Right ventricle myocardium inferior (tissue), 1 donor: Measurements from ENCODE around the gene PCNX1. TPM values are rescaled to one million over a fixed set of nuclear protein-coding genes. Genes with fewer than 3 reads are reported as not detected.
"Not testable (repeated sequence)": the region's sequence is repeated elsewhere in the genome, so short reads cannot be mapped to it uniquely, and the experiment has no call there.

Source experiments
- ATAC-seq: fragments of 200-7000 bp; cut with Tn5 transposase; one replicate; pipeline ENCODE4 v1.9.1; 2020; ENCODE audit warnings: mild to moderate bottlenecking, moderate library complexity
- DNase-seq: peaks from one replicate; pipeline ENCODE4 v3.0.0; 2021; ENCODE audit errors: missing footprints
- intact Hi-C: fragments of 100-400 bp; cut with DNase I; formaldehyde crosslinking; loops from one replicate; pipeline ENCODE4 v1.11.0; 2022
- total RNA-seq: library from RNA; stranded (reverse); fragmentation: NEBNext Ultra II Directional; extraction: Animal tissue kit (Norgen Biotek cat#: 25700); gene quantifications from one replicate; pipeline ENCODE4 v1.2.1, GENCODE V29; 2021
- donor health status: DM: no; HTN: yes; CAD: no; lungs with severe emphysema.

Gene PCNX1
- total RNA-seq, 1 donor from 2014 or later = 33.6 TPM

DNA sequence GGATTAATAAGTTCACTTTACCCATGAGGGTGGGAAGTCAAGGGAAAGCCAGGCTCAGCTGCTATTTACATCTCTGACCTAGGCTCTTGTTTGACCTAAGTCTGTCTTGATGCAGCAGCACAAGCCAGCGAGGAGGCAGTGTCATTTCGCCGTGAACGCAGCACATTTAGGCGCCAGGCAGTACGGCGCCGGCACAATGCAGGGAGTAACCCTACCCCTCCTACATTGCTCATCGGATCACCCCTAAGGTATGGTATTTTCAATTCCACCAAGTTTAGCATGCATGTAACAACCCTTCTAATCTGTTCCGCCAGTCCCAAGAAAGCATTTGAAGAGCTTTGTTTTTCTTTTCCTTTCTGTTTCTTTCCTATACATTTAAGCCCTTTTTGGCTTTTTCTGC is 81.2 kb downstream of the PCNX1 start:
- ATAC-seq (peak; percentile 42), DNase-seq (no peak)
- intact Hi-C loops = no loop called here

DNA sequence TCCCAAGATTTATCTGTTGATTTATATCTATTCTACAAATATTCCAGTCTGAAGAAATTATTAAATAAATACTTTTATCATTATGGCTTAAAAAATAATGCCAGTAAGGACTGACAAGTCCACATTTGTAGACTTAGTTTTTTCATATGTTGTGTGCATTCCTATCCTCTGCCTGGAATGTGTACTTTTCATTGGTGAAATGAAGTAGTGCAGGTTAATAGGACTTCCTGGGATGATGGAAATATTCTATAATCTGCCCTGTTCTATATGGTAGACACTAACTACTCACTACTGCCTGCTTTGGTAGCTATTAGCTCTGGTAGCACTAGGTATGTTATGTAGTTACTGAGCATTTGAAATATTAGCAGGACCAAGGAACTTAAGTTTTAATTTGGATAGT is 86.7 kb downstream of the PCNX1 start:
- DNase-seq = no peak
- no peak for ATAC-seq
- intact Hi-C loops = no loop called here

DNA sequence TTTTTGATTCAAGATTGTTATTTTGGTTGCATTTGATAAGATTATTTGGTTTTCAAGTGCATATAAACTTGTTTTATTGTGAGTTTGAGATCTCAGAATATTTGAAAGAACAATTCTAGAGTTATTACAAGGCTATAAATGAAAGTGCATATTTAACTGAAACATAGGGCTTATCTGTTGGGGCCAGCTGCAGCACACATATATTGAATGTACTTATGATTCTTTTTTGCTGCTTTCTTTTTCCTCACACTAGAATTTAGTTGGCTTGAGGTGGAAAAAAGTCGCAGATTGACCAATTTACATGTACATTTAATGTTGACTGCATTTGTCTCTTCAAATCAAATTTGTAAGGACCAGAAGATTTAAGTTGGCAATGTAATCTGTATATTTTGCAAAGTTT is 88.0 kb downstream of the PCNX1 start:
- no peak for ATAC-seq
- no peak for DNase-seq
- intact Hi-C loops = no loop called here

DNA sequence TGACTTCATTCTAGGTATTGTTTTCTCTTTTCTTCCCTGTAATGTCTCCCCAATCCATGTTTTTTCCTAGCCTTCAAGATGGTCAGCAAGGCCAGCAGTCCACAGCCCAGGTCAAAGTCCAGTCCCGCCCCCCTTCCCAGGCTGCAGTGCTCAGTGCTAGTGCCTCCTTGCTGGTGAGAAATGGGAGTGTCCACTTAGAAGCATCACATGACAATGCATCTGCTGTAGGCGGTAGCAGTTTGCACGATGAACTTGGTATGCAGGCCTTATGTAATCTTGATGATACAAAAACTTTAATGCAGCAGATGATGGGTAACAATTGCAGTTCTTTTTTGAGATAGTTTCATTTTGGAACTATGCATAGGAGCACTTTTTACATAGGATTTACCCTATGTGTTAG is 88.4 kb downstream of the PCNX1 start:
- intact Hi-C loops = no loop called here
- DNase-seq (peak; percentile 25), ATAC-seq (no peak)

DNA sequence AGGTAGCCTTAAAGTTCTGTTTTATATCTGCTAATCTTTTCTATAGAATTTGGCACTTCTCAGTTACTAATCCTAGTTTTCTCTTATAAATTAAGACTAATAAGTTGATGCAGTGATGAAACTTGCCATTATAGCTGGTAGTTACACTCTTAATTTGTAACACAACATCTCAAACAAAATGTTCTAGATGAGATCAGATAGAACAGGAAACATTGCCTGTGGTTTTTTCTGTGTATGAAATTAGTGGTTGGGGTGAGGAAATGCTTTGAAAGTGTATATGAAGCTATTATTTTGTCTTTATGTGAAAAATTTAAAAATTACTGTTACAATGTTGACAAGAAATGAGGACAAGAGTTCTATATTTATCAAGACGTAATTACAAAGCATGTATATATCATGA is 91.9 kb downstream of the PCNX1 start:
- DNase-seq (no peak), ATAC-seq (no peak)
- intact Hi-C loops = no loop called here

DNA sequence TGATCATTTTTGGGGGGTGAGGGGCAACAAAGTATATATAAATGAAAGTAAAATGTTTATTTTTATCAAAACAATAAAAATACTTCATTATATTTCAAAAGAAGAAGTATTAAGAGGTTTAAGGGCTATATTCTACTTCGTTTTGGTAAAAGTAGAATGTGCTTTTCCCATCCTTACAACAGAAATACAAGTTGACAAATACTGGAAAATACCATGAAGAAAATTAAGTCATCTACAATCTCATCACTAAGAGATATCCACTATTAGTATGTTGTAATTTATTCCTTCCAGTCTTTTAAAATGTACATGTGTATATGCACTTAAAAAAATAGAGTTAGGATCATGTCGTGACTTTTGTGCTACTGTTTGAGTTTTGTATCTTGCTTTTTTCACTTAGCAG is 92.8 kb downstream of the PCNX1 start:
- no peak for DNase-seq
- ATAC-seq = no peak
- intact Hi-C loops = no loop called here

DNA sequence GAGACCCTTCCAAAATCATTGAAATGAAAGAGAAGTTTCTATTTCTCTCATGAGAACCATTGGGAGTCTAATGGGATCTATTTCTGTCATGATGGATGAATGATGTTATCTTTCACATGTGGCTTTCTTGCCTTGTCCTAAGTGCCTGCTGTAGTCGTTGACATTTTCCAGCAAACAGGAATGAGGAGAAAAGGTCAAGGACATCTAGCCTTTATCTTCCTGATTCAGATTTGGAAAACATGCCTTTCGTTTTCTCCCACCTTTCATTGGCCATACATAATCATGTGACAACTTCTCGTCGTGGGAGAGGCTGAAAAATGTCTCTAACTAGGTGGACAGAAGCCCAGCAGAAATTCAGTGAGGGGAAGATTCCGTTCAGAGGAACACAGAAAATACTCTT is 94.5 kb downstream of the PCNX1 start:
- intact Hi-C loops = no loop called here
- DNase-seq = no peak
- no peak for ATAC-seq

DNA sequence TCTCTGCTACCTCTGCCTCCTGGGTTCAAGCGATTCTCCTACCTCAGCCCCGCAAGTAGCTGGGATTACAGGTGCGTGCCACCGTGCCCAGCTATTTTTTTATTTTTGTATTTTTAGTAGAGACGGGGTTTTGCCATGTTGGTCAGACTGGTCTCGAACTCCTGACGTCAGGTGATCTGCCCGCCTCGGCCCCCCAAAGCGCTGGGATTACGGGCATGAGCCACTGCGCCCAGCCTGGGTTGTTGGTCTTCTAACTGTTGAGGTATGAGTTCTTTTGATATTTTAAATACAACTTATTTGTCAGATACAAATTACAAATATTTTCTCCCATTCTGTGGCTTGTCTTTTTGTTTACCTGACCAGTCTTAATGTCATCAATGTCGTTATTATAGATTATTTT is 95.9 kb downstream of the PCNX1 start:
- ATAC-seq (no peak), DNase-seq (no peak)
- intact Hi-C loops = no loop called here

DNA sequence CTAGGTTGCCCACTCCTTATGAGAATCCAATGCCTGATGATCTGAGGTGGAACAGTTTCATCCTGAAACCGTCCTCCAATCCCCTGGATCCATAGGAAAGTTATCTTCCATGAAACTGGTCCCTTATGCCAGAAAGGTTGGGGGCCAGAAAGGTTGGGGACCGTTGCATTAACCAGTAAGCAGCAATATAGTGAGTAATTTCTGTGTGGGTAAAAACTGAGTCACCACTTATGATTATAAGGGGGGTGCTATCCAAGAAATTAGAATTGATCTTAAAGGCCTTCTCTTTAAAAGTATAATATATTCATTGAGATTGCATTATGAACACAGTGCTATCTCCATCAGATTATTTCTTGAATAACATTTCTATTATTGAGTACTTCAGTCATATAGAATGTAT is 97.2 kb downstream of the PCNX1 start:
- intact Hi-C loops = no loop called here
- ATAC-seq (no peak), DNase-seq (no peak)

DNA sequence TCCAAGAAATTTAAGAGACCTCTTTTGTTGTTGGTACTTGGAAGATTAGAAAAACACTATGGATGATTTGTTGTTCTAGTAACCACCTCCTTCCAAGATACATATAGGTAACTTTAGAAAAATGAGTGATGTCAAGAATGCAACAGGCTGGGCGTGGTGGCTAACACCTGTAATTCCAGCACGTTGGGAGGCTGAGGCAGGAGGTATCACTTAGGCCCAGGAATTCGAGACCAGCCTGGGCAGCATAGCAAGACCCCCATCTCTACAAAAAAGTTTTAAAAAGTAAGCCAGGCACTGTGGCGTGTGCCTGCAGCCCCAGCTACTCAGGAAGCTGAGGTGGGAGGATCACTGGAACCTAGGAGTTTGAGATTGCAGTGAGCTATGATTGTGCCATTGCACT is 97.8 kb downstream of the PCNX1 start:
- intact Hi-C loops = no loop called here
- no peak for ATAC-seq
- no peak for DNase-seq

DNA sequence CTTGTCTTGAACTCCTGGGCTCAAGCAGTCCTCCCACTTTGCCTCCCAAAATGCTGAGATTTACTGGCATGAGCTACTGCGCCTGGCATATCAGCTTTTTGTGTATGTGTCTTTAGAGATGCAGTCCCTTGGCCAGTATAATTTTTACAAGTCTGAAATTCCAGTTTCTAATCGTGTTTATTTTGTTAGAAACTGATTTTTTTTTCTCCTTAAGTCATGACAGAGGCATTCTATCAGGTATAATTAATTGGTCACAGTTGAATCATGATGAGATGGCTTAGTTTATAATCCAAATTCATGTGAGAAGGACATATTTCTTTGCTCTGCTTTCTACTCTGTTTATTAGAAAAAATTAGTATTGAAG is 98.9 kb downstream of the PCNX1 start:
- DNase-seq (no peak), ATAC-seq (no peak)
- intact Hi-C loops = no loop called here

DNA sequence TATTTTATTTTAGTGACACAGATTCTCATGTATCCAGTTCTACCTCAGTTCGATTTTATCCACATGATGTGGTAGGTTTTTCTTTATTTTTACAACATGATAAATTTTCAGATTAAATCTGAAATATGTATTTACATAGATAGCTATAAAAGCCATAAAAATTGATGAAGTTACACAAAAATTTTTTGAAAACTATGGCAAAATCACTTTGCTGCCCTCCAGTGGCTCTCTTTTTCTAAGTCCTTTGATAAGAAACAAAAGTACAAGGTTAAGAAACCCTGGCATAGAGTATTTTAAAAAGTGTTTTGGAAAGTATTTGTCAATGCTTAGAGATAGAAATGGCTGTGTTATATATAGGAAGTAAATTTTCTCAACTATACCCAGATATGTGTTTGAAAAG is 104.2 kb downstream of the PCNX1 start:
- intact Hi-C loops = no loop called here
- ATAC-seq = no peak
- DNase-seq = no peak

DNA sequence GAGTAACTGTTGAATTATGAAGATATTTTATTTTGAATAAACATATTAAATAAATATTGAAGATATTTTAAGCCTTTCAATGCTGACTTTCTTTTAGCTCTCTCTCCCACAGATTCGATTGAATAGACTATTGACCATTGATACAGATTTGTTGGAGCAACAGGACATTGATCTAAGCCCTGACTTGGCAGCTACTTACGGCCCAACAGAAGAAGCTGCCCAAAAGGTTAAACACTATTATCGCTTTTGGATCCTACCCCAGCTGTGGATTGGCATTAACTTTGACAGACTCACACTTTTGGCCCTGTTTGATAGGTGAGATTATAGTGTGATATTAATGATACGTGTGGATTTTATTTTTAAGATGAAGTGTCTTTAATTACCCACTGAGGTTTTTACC is 105.6 kb downstream of the PCNX1 start:
- DNase-seq (no peak), ATAC-seq (no peak)
- intact Hi-C loops = no loop called here

DNA sequence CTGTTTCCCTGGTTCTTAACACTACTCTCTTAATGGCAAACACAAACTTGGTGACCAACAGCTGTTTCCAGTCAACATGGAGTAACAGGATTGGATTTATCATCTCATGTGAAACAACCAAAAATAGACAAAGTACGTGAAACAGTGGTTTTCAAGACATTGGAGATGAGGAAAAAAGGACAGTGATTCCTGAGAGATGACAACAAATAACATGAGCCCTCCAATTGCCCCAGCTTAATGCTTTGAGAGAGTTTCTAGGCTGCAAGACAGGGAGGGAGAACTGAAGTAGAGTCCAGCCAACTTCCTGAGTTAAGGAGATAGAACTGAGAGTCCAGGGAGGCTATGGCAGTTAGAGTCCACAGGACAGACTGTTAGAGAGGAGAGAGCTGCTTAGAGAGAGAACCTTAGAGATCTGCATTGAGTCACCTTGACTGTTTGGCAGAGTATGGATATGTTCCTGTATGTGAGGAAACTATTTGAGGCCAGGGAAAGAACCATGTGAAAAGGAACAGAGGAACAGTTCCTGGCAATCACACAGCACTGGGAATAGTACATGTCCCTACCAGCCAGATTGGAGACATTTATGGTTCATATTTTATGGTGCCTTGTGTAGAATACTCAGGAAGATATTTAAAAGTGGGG is 106.4 kb downstream of the PCNX1 start:
- intact Hi-C loops = no loop called here
- DNase-seq (no peak), ATAC-seq (peak; percentile 57)

DNA sequence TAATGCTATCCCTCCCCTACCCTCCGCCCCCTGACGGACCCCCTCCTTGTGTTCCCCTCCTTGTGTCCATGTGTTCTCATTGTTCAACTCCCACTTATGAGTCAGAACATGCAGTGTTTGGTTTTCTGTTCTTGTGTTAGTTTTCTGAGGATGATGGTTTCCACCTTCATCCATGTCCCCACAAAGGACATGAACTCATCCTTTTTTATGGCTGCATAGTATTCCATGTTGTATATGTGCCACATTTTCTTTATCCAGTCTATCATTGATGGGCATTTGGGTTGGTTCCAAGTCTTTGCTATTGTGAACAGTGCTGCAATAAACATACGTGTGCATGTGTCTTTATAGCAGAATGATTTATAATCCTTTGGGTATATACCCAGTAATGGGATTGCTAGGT is 112.7 kb downstream of the PCNX1 start:
- intact Hi-C loops, ATAC-seq, DNase-seq: not testable (repeated sequence)

DNA sequence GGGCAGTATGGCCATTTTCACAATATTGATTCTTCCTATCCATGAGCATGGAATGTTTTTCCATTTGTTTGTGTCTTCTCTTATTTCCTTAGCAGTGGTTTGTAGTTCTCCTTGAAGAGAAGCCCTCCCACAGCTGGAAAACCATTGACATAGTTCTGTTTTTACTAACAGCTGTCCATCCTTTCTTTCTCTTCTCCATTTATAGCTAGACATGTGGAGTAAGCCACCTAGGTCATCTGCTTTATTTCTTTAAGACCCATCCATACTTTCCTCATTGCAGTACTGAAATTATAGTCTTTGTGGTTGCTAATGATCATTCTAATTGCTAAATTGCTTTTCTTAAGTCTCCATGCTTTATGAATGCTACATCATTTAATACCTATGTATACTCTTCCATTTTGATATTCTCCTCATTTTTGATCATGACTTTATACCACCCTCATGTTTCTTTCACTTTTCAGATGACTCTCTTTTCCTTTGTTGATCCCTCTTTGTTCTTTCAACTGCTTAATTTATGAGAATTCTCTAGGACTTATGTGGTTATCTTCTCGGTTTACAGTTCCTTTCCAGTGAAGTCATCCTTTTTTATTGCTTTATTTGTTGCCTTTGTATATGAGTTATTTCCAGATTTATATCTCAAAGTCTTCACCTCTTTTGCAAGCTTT is 114.2 kb downstream of the PCNX1 start:
- DNase-seq (no peak), ATAC-seq (no peak)
- intact Hi-C loops = no loop called here

DNA sequence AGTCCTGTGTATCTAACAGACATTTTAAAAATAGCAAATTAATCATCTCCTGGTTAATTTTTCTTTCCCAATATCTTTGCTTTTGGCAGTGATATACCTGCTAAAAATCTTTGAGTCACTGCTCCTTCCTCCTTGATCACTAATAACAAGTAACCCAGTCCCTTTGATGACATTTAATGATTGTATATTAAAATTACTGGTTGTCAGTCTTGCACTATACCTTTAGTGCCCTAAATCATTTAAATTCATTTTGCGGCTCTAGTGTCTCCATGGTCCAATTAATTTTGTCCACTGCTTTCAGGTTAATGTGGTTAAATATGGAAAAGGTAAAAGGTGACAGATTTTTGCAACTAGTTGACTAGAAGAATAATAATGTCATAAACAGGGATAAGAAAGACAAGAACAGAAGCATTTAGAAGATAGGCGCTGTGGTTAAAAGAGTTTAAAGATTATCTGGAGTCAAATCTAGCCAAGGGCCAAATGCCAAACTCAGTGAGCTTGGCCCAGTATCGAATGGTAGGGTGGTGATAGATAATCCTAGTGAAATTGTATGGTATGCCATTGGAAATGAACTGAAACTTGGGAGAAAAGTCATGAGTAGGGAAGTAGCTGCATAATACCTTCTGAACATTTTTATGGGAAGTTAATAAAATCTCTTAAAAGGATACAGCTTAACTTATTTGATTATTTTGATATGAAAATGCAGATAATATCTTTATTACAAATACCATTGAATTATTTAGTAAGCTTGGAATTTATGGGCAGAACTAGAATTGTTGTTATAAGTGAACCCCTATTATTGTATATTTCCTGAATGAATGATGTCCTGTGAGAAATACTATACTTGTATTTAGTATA is 115.0 kb downstream of the PCNX1 start:
- DNase-seq (no peak), ATAC-seq (no peak)
- intact Hi-C loops = no loop called here

DNA sequence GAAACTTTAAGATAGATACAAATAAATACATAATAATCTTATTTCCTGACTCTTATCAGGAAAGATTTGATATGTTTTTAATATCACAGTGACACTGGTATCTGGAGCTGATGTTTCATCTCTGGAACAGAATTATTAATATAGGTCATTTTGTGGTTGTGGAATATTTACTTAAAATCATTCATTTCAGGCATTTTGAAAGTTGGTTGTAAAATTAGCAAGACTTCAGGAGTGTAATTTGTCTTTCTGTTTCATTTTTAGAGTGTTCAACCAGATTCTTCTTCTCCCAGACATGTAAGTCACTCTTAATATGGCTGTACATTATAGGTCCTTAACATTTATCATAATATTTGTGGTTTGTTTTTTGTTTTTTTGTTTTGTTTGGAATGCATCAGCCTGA is 115.7 kb downstream of the PCNX1 start:
- no peak for DNase-seq
- no peak for ATAC-seq
- intact Hi-C loops = no loop called here

DNA sequence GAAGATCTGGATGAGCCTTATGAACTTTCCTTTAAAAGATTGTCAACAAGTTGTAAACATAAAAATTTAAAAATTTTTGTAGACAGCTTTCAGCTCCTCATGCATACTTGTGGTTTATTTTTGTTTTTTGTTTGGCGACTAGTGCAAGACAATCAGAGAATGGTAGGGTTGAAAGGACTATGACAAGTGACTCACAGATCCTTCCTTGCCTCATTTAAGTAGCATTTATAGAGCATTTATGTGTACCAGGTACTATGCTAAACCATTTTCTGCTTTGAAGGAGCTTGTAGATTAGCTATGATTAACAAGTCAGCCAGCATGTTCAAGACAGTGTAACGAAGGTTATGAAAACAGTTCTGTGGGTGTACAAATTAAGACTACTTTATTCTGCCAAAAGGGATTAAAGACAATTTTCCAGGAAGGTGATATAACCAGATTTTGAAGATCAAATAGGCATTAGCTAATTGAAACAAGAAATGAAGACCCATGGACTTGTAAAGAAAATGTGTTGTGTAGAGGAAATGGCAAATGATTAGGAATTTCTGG is 122.0 kb downstream of the PCNX1 start:
- intact Hi-C loops = no loop called here
- DNase-seq (no peak), ATAC-seq (no peak)

DNA sequence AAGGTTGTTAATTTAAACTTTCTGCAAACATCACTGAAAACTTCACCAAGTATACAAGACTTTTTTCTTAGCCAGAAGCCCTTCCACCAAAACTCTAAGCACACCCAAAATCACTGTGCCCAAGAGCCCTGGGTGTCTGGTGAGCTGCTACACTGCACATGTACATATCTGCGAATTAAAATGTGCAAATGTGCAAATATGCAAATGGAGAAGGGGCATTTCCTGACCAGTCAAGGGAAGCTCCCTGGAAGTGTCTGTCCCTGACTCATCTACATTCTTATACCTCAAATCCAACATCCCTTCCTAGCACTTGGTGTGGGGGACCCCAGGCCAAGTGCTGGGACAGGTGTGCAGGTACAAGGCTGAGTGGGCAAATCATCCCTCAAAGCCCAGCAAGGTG is 123.7 kb downstream of the PCNX1 start:
- DNase-seq (no peak), ATAC-seq (no peak)
- intact Hi-C loops = no loop called here
